ENCODE measurements around the gene GRM4.
"Not testable (repeated sequence)": the region's sequence is repeated elsewhere in the genome, so short reads cannot be mapped to it uniquely, and the experiment has no call there.

The GRM4 gene

DNA sequence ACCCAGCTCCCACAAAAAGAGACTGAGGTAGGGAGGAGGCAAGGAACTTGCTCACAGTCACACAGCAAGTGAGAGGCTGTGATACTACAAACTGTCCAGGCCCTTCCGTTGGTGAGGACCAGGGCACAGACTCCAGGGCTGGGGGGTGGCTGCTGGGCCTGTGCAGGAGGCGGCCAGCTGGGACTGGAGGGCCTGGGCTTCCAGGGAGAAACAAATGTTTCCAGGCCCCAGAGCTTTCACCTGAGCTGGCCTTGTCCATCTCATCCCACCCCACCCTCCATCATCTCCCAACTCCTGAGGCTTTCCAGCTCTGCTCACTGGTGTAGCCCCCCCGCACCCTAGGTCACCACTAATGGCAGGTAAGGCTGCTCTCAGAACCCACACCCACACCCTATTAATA is 86.0 kb downstream of the GRM4 start:
- no peak for DNase-seq

DNA sequence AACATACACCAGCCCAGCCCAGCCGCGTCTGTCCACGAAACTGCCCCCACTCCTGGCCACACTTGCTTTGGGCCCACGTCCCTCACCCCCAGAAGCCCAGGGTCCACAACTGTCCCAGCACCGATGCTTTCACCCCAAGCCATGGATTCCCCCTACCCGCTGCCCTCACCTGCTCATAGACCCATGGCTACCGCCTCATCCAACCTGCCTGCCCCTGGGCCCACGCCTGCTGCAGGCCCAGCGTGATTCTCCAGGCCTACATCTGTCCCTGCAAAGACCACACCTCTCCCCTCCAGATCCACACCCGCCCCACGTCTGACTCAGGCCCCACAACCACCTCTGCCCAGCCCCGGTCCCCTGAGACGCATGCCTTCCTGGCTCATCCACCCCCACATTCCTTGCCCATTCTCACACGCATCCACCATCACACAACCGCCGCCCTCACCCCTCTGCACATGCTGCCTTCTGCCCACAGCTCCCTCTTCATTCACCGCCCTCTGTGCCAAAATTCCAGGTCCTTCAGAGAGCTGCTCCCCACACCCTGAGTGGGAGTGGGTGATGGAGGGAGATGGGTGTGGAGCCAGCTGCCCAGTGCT is 86.7 kb downstream of the GRM4 start:
- DNase-seq, result no peak

- no peak for DNase-seq
These were observed 88.1 kb downstream of the GRM4 start for GRCh38 chr6:34057790-34058189.

- DNase-seq, result no peak
These were observed 88.7 kb downstream of the GRM4 start for GRCh38 chr6:34057191-34057590.

DNA sequence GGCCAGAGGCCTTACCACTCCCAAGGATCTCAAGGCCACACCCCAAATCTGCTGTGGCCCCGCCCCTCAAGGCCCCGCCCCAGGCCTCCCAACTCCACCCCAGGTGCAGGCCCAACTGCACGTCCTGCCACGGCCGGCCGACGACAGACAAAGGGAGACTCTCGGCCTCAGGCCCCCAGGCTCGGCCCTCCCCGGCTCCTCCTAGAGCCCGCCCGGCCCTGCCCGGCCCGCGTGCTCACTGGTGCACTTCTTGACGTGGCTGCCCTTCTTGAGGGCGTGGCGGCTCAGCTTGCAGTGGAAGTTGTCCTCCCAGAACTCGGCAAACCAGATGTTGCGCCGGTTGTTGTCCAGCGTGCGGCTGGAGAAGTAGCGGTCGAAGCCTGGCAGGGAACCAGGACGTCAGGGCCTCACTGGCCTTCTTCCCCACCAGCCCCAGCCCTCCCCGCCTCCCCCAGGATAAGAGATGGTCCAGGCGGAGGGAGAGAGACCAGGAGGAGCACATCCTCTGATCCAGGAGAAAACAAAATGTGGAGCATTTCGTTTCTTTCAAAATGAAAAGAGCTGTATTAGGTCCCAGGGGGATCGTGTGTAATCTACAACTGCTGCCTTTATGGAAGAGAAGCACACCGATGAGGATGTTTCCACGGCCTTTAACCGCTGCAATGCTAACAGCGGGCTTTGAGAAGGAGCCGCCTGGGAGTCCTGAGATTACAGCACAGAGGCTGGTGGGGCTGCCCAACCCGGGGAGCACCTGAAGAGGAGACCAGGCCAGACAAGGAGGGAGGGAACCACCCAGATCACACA is 89.4 kb downstream of the GRM4 start:
- DNase-seq, result peak; percentile 31 to 41

DNA sequence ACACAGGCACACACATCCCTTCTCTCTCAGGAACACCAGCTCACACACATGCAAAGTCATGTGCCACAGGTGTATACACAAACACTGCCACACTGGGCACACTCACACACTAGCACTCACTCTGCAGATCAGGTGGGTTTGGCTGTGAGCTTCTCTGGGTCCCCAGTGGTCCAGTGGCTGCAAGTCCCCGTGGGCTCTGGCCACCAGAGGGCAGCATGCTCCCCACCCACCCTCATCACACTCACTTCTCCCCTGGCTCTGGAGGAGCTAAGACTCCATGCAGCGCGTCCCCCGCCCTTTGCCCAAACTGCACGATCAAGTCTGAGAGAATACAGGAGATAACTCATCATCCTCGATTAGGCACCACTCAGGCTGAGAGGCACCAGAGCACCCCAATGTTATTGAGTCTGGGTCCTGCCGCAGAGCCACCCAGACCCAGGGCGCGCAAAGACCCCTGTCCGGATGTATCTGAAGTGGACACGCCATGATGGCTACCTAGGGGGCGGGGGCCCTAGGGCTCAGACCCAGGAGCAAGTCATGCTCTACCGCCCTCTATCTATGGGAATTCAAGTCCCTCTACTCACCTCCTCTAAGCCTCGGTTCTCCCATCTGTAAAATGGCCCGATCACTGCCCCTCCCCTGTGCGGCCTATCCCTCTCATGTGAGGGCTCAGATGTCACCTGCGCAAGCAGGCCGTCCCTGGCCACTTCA is 90.5 kb downstream of the GRM4 start:
- peak; percentile 68 to 76 for DNase-seq

GRCh38 chr6:34053721-34054120 is 92.2 kb downstream of the GRM4 start:
- DNase-seq, result no peak

GRCh38 chr6:34052918-34053608 is 92.8 kb downstream of the GRM4 start:
- DNase-seq, result no peak

GRCh38 chr6:34052071-34052825 is 93.6 kb downstream of the GRM4 start:
- no peak for DNase-seq

- DNase-seq, result no peak
These were observed 94.5 kb downstream of the GRM4 start for GRCh38 chr6:34051331-34051919.

DNA sequence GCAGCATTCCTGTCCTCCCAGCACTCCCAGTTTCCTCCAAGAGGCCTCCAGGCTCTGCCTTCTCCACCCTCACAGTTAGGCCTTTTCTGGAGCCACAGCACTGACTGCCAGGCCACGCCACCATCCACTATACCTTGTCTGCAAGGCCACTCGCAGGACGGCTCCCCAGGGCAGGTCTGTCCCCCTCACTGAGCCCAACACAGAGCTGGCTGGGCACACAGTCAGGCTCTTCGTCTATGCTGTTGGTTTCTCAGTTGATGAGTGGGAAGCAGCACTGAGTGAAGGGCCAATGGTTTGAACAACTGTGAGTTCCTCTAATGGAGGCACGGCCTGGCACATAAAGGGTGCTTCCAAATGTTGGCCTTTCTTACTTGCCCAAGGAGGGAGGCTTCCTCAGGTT is 95.2 kb downstream of the GRM4 start:
- no peak for DNase-seq

GRCh38 chr6:34049395-34050342 is 96.2 kb downstream of the GRM4 start:
- DNase-seq, result no peak

- no peak for DNase-seq
These were observed 97.7 kb downstream of the GRM4 start for GRCh38 chr6:34047913-34048867.

DNA sequence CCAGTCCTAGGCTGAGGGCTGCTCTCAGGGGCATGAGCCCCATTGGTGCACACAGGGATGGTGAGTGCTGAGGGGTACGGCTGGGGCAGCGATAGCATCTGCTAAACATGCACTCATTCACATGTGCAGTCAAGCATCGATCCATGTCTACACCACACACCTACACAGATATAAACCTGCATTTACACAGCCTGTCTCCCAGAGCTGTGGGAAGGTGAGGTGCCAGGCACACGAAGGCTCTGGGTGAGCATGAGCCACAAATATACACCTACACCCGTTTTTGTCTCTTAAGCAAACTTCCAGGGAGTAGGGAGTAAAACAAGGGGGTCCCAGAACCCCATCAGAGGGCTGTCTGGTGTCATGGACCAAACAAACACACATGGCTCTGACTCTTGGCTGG is 99.3 kb downstream of the GRM4 start:
- no peak for DNase-seq

- DNase-seq, result no peak
These were observed 100.1 kb downstream of the GRM4 start for GRCh38 chr6:34045771-34046170.

DNA sequence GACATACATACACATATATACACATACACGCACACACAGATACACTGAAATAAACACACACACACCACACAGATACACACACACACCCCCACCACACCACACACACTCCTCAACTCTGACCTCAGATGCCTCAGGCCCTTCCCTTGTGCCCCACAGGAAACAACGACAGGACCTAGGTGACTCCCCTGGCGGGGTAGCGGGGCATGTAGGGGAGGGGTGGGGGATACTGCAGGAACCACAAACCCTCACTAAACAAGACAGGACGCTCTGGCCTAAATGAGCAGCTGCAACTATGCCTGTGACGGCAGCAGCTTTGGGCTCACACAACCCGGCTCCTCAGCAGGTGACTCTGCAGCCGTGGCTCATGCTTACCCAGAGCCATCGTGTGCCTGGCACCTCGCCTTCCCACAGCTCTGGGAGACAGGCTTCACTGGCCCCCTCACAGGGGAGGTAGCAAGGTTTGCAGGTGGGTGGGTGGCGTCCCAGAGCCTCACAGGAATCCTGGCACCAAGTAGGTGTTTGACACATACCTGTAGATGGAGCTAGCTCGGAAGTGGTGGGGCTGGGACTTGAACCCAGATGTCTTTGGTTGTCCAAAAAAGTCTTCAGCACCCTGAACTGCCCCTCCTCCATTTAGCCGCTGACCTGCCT is 100.8 kb downstream of the GRM4 start:
- no peak for DNase-seq

DNA sequence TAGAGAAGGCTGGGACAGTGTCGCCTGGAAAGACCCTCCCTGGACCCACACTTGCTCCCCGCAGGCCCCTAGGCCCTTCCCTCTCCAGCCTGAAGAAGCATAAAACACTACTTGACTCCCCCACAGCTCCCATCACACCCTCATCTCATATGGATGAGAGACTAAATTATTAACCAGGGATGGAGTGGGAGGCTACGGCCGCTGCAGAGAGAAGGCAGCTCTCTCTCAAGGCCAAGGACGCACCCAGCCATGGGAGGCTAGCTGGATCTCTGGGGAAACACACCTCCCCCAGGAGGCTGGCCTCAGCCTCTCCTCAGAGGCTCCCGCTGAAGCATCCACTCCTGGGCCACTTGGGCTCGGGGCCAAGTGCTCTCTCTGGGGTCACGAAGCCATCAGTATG is 102.5 kb downstream of the GRM4 start:
- no peak for DNase-seq

DNA sequence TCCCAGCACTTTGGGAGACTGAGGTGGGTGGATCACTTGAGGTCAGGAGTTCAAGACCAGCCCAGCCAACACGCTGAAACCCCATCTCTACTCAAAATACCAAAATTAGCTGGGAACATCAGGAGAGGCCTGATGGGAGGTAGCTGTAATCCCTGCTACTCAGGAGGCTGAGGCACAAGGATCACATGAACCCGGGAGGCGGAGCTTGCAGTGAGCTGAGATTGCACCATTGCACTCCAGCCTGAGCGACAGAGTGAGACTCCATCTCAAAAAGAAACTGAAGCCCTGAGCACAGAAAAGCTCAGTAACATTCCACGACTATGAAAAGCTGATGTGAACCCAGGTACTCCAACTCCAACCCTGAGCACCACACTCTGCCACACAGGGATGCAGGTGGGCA is 103.9 kb downstream of the GRM4 start:
- not testable (repeated sequence) for DNase-seq

- no peak for DNase-seq
These were observed 104.5 kb downstream of the GRM4 start for GRCh38 chr6:34041385-34041784.

Measured in activated CD4-positive, alpha-beta T cell treated with anti-CD3 and anti-CD28 coated beads, Interleukin-2, amount 50 U/mL, for 48 hours (primary cell).